Activated CD4-positive, alpha-beta T cell treated with anti-CD3 and anti-CD28 coated beads, Interleukin-2, Interleukin-6, amounts not matched to agents 100 ng/mL and 50 ng/mL, durations not matched to agents 16 hours and 8 hours (primary cell): Measurements from ENCODE around the gene EMILIN3.
"Not testable (repeated sequence)": the region's sequence is repeated elsewhere in the genome, so short reads cannot be mapped to it uniquely, and the experiment has no call there.

ENCODE experiments used
- DNase-seq: peaks from one replicate; pipeline ENCODE4 v3.0.0-alpha.2; 2020

EMILIN3 gene

DNA sequence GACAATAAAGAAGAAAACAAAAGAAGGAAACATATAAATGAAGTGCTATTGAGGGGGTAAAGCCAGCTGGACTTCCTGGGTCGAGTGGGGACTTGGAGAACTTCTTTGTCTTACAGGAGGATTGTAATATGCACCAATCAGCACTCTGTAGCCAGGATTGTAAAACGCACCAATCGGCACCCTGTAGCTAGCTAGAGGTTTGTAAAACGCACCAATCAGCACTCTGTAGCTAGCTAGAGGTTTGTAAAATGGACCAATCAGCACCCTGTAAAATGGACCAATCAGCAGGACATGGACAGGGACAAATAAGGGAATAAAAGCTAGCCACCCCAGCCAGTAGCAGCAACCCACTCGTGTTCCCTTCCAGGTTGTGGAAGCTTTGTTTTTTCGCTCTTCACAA is 54.6 kb downstream of the EMILIN3 start:
- DNase-seq, result not testable (repeated sequence)
